ENCODE results near the gene GPR157. TPM values are rescaled to one million over a fixed set of nuclear protein-coding genes. Genes with fewer than 3 reads are reported as not detected.
"Not testable (repeated sequence)": the region's sequence is repeated elsewhere in the genome, so short reads cannot be mapped to it uniquely, and the experiment has no call there.

Gene GPR157
- total RNA-seq, 1 experiment from 2014 or later = 7.9 TPM

DNA sequence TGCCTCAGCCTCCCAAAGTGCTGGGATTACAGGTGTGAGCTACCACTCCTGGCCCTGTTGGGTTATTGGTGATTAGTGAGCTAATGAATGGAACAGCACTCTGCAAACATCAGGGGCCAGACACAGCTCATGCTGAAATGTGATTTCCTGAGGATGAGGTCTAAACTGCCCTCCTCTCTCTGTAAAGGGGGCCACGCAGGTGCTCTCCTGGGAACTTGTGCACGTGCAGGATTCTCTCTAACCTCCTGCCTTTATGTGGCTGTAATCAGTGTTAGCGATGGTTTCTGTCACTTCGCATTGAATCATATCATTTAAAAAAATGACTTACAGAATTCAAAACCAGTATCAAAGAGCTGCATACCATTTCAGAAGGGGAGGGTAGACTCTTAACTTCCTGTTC, 3.6 kb downstream of the GPR157 start:
- DNase-seq = no peak
- peaks cover 58% of the 10 kb centered on the region for H3K79me2 ChIP-seq (ENCODE audit: low read length)
- H3K9ac ChIP-seq (ENCODE audit: low read length) = no peak overlapping the region
- H3K27me3 ChIP-seq (ENCODE audit: low read length) = no peaks in the 10 kb centered on the region
- TF ChIP-seq, protein P1, sequence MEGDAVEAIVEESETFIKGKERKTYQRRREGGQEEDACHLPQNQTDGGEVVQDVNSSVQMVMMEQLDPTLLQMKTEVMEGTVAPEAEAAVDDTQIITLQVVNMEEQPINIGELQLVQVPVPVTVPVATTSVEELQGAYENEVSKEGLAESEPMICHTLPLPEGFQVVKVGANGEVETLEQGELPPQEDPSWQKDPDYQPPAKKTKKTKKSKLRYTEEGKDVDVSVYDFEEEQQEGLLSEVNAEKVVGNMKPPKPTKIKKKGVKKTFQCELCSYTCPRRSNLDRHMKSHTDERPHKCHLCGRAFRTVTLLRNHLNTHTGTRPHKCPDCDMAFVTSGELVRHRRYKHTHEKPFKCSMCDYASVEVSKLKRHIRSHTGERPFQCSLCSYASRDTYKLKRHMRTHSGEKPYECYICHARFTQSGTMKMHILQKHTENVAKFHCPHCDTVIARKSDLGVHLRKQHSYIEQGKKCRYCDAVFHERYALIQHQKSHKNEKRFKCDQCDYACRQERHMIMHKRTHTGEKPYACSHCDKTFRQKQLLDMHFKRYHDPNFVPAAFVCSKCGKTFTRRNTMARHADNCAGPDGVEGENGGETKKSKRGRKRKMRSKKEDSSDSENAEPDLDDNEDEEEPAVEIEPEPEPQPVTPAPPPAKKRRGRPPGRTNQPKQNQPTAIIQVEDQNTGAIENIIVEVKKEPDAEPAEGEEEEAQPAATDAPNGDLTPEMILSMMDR (conservative IDR thresholded peaks at IDR 0.05; ENCODE audit: low read depth, low read length) = no peak
- no peak for TF ChIP-seq EZH2 (IDR thresholded peaks at IDR 0.05; ENCODE audit: low read length, unreplicated experiment)
- no peak for TF ChIP-seq EZH2phosphoT487 (IDR thresholded peaks at IDR 0.05; ENCODE audit: borderline replicate concordance, low read length)
- intact Hi-C loops (cut with micrococcal nuclease) = loop anchor here (10.0 kb wide), 1 partner anchor 349 kb away; no protein-coding TSS in a partner anchor
- ChIA-PET CTCF (no interaction called here), POLR2A (ENCODE audit: unreplicated experiment) (no interaction called here)
- H3K4me1 ChIP-seq (ENCODE audit: insufficient read depth, low read length) = peaks cover 13% of the 10 kb centered on the region
- peaks cover 21% of the 10 kb centered on the region for H4K20me1 ChIP-seq (ENCODE audit: low read length)
- no peak overlapping the region for H3K4me2 ChIP-seq (ENCODE audit: low read length)
- no peaks in the 10 kb centered on the region for H3F3A ChIP-seq (ENCODE audit: low read length, unreplicated experiment)
- no peaks in the 10 kb centered on the region for H3K9me2 ChIP-seq (replicated peaks; ENCODE audit: low read length)
- no peak overlapping the region for H2AFZ ChIP-seq (ENCODE audit: low read length)
- H3K9me3 ChIP-seq (ENCODE audit: low read length) = no peaks in the 10 kb centered on the region
- no peaks in the 10 kb centered on the region for H3K36me3 ChIP-seq (ENCODE audit: low read depth, low read length)
- BruUV-seq (replicated peaks) = no TSS peak
- no peak overlapping the region for H3K4me3 ChIP-seq (ENCODE audit: low read length)
- H3K27ac ChIP-seq (ENCODE audit: low read length) = no peak overlapping the region
- ATAC-seq = no peak

DNA sequence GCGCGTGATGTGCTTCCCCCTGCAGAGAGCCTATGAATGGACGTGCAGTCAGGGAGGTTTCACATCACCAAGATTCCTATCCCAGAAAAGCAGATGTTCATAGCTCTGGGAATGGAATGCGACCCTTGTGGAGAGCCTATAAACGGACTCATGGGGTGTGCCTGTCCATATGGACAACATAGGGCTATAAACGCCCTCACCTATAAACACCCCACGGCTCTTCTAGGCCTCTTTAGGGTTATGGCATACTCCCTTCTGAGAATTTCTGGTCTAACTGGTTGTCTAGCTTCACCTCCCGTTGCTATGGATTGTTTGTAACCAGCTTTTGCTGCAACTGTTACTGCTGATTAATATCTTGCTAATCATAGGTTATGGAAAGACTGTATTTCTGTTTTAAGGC, 4.5 kb downstream of the GPR157 start:
- not testable (repeated sequence) for BruUV-seq (replicated peaks)

DNA sequence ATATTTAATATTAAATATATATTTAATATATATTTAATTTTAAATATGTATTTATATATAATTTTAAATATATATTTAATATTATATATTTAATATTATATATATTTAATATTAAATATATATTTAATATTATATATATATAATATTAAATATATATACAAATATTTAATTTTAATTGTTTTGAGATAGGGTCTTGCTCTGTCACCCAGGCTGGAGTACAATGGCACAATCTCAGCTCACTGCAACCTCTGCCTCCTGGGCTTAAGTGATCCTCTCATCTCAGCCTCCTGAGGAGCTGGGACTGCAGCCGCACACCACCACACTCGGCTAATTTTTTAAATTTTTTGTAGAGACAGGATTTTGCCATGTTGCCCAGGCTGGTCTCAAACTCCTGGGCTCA, 5.2 kb downstream of the GPR157 start:
- H3K4me2 ChIP-seq (ENCODE audit: low read length); H2AFZ ChIP-seq (ENCODE audit: low read length); POLR2A ChIA-PET (ENCODE audit: unreplicated experiment); H3K27me3 ChIP-seq (ENCODE audit: low read length); H3K27ac ChIP-seq (ENCODE audit: low read length); H3F3A ChIP-seq (ENCODE audit: low read length, unreplicated experiment); H3K9ac ChIP-seq (ENCODE audit: low read length); ATAC-seq; CTCF ChIA-PET; H3K9me3 ChIP-seq (ENCODE audit: low read length); H3K9me2 ChIP-seq (replicated peaks; ENCODE audit: low read length); H3K4me3 ChIP-seq (ENCODE audit: low read length); H3K36me3 ChIP-seq (ENCODE audit: low read depth, low read length); DNase-seq; BruUV-seq (replicated peaks): not testable (repeated sequence)
- H4K20me1 ChIP-seq (ENCODE audit: low read length) = peaks cover 21% of the 10 kb centered on the region
- H3K4me1 ChIP-seq (ENCODE audit: insufficient read depth, low read length) = peaks cover 13% of the 10 kb centered on the region
- intact Hi-C loops (cut with micrococcal nuclease) = loop anchor here (10.0 kb wide), 1 partner anchor 351 kb away; no protein-coding TSS in a partner anchor
- peaks cover 57% of the 10 kb centered on the region for H3K79me2 ChIP-seq (ENCODE audit: low read length)

More for the DNA sequence above, 4.5 kb downstream of the GPR157 start:
- Histone ChIP-seq H4K20me1 (ENCODE audit: low read length) (peaks cover 21% of the 10 kb centered on the region), H3K79me2 (ENCODE audit: low read length) (peaks cover 58% of the 10 kb centered on the region), H3K4me1 (ENCODE audit: insufficient read depth, low read length) (peaks cover 13% of the 10 kb centered on the region)
- ATAC-seq; H3K9me2 ChIP-seq (replicated peaks; ENCODE audit: low read length); CTCF ChIA-PET; H2AFZ ChIP-seq (ENCODE audit: low read length); H3K27ac ChIP-seq (ENCODE audit: low read length); H3F3A ChIP-seq (ENCODE audit: low read length, unreplicated experiment); H3K4me2 ChIP-seq (ENCODE audit: low read length); H3K27me3 ChIP-seq (ENCODE audit: low read length); H3K9ac ChIP-seq (ENCODE audit: low read length); POLR2A ChIA-PET (ENCODE audit: unreplicated experiment); DNase-seq; H3K4me3 ChIP-seq (ENCODE audit: low read length); H3K9me3 ChIP-seq (ENCODE audit: low read length); H3K36me3 ChIP-seq (ENCODE audit: low read depth, low read length): not testable (repeated sequence)
- intact Hi-C loops (cut with micrococcal nuclease) = loop anchor here (10.0 kb wide), 1 partner anchor 350 kb away; no protein-coding TSS in a partner anchor
